RPMI7951 (cell line): ENCODE results near the gene RFX2. TPM values are rescaled to one million over a fixed set of nuclear protein-coding genes. Genes with fewer than 3 reads are reported as not detected.
"Not testable (repeated sequence)": the region's sequence is repeated elsewhere in the genome, so short reads cannot be mapped to it uniquely, and the experiment has no call there.

Experiments
- DNase-seq: peaks from one replicate; pipeline ENCODE4 v3.0.0-alpha.2; 2012; ENCODE audit warnings: low read depth
- total RNA-seq: library from RNA; depleted of rRNA; stranded (reverse); fragments of >200 nt; shearing (Covaris generic); gene quantifications from 2 replicates; pipeline ENCODE4 v1.2.3, GENCODE V29; 2014; rRNA removed

The RFX2 gene
- total RNA-seq, result 5.1 and 7.3 TPM in 2 replicates

DNA sequence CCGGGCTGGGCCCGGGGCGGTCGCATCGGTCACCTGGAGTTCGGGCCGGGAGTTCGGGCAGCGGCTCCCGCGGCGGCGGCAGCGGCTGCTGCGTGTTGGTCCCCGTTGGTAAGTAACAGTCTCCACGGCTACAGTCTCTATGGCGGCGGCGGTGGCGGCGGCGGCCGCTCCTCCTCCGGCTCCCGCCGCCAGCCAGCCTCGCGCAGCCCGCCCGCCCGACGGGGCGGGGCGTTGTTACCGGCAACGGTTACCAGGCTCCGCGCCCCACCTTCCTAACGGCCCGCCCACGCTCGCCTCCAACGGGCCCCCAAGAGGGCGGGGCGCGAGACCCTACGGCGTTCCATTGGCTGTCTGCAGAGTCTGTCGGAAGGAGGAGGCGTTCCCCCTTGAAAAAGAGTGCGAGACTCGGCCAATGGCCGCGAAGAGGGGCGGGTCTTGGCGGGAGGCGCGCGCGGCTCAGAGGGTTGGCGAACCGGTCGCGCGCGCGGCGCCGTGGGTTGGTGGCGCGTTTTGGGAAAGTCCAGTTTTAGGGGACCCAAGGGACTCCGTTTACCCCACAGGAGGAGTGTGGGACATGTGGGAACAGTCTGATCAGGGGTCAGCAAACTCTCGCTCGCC, at the start of gene RFX2:
TSS of gene RFX2 (minus strand) at position 141 of the 618 bp plus-strand sequence. CDS start 63,004 bp downstream, outside the sequence.
- peak; percentile 98 for DNase-seq

GRCh38 chr19:6156033-6156432, 45.7 kb upstream of the RFX2 start:
- DNase-seq, result no peak

GRCh38 chr19:6150289-6150688, 40.0 kb upstream of the RFX2 start:
- DNase-seq, result no peak

GRCh38 chr19:6141217-6141616, 30.9 kb upstream of the RFX2 start:
- no peak for DNase-seq

- no peak for DNase-seq
Observed at GRCh38 chr19:6138511-6138910, 28.2 kb upstream of the RFX2 start.

DNA sequence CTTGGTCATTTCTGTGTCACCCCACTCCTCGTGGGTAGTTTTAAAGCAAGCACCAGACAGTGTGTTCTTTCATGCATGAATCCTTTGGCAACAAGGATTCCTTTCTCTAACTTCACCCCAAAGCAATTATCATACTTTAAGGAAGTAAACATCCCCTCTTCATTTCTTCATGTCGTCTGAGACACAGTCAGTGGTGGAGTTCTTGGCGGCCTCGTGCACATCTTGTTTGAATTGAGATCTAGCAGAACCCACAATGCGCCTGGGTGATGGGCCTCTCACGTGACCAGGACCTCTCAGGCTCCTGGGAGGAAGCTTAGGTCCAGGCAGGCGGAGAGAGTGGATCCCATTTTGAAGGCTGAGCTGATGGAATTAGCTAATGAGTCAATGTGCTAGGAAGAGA, 27.8 kb upstream of the RFX2 start:
- DNase-seq, result peak; percentile 41

DNA sequence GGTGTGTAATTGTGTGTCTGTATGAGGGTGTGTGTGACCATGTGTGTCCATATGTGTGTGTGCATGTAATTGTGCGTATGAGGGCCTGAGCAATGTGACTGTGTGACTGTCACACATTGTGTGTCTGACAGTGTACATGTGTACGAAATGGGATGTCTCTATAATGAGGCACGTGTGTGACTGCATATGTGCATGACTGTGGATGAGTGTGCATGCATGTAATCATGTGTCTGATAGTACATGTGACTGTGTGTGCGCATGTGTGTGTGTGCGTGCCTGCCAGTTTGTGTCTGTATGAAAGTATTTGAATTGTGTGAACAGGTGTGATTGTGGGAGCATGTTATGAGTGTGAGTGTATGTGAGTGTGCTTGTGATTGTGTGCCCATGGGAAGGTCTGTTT, 22.9 kb upstream of the RFX2 start:
- no peak for DNase-seq

DNA sequence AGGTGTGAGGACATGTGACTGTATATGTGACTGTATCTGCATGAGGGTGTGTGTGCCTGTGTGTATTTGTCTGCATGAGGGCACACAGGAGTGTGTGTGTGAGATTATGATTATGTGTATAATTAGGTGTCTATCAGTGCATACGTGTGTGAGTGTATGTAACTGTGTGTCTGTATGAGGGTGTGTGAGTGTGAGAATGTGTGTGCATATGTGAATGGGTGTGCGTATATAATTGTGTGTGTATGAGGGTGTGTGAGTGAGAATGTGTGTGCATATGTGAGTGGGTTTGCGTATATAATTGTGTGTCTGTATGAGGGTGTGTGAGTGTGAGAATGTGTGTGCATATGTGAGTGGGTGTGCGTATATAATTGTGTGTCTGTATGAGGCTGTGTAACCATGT, 22.2 kb upstream of the RFX2 start:
- DNase-seq, result no peak

- DNase-seq, result peak; percentile 43
Observed at GRCh38 chr19:6127716-6128335, 17.5 kb upstream of the RFX2 start.

DNA sequence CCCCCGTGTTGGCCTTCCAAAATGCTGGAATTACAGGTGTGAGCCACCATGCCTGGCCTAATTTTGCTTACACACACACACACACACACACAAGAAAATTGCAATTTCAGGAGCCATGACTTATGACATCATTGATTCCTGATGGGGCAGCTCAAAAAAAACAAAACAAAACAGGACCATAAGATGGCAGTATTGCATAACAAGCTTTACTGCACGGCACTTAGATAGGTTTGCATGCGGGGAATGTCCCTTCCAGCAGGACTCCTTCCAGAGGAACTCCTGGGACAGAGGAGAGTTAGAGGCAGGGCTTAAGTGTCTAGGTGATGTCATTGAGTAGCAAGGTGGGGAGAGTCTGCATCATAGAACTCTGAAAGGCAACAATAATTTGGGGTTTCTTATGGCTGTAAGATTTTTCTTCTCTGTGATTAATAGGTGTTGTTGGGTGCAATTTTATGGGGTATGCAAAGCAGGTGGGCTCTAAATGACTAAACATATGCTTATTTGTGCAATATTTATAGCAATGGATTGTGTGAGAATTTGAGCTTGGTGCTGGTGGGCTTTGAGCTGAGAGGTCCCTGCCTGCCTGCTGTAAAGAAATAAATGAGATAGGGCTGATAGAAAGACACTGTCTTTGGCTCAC, 16.2 kb upstream of the RFX2 start:
- DNase-seq, result peak; percentile 73

GRCh38 chr19:6125571-6125989, 15.3 kb upstream of the RFX2 start:
- peak; percentile 73 for DNase-seq

- no peak for DNase-seq
Observed at GRCh38 chr19:6119031-6119430, 8.7 kb upstream of the RFX2 start.

DNA sequence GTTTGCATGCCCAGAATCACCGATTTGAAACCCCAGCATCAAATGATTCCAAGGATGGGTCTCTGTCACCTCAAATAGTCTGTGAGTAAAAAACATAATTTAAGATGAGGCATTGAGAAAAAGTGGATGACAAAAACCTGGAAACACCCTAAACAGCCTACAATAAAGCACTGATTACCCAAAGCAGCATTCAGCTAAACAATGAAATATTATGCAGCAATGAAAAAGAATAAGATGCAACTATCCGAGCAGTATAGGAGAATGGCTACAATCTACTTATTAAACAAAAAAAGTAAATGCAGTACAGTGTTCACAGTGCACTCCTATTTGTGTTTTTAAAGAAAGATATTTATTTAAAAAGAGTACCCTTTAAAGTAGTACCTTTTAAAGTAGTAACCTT, 7.7 kb upstream of the RFX2 start:
- DNase-seq, result no peak

GRCh38 chr19:6117534-6117933, 7.2 kb upstream of the RFX2 start:
- no peak for DNase-seq

GRCh38 chr19:6116749-6117430, 6.6 kb upstream of the RFX2 start:
- no peak for DNase-seq

DNA sequence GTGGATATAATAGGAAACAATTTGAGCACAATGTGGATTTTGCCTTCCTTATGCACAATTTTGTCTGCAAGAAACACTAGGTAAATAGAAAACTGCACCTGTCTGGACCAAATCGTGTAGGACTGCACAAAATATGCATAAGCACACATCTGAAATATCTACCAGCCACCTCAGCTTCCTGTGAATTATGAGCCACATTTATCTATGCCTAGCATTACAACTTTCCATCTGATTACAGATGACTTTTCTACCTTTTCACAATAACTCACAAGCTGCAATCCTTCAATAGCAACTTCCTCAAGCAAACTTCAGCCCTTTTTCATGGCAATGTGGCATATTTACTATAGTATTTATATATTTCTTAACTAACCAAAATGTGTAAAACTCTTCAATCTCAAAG, 5.7 kb upstream of the RFX2 start:
- no peak for DNase-seq

GRCh38 chr19:6113616-6114188, 3.4 kb upstream of the RFX2 start:
- peak; percentile 62 for DNase-seq

- DNase-seq, result no peak
Observed at GRCh38 chr19:6109947-6110346, 353 bp downstream of the RFX2 start.

DNA sequence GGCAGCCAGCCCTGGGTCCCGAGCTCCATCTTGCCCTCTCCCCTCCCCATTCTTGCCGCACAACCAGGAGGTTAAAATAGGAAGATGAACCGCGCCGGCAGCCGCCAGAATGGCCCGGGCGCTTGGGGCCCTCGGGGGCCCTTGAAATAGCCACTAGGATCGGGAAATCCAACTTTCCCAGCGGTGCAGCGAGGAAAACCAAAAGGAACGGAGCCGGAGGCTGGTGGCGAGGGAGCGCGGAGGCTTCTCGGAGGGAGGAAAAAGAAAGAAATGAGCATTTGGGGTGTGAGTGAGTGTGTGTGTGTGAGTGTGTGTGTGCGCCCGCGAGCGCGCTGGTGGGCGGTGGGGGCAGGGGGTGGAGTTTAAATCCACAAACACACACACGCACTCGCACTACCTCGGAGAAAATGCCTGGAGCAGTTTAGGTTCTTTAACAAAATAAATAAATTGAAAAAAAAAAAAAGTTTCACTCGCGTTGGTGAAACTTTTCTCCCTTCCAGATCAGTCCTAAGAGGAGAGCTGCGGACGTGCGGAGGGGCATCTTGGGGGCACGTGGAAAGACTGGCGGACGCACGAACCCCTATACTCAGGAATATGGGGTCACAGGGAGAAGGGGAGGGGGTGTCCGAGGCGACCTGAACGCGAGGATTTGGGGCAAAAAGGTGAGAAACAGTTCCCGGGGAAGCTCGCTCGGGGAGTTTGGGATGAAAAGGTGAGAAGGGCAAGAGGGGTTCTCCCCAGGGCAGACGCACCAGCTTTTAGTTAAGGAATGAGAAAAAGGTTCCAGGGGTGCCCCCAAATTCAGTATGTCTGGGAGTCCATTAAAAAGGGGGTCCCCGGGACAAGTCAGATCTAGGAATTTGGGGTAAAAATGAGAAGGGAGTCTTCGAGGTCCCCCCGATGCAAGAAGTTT, 1.3 kb downstream of the RFX2 start:
- peak; percentile 66 for DNase-seq

- not testable (repeated sequence) for DNase-seq
Observed at GRCh38 chr19:6106643-6107294, 3.5 kb downstream of the RFX2 start.

GRCh38 chr19:6105444-6105843, 4.9 kb downstream of the RFX2 start:
- no peak for DNase-seq
